Esophagus muscularis mucosa (tissue), 4 donors: ENCODE data around the gene LRRC7. TPM values are rescaled to one million over a fixed set of nuclear protein-coding genes. Genes with fewer than 3 reads are reported as not detected.

ENCODE experiments used
- DNase-seq: peaks from one replicate; pipeline ENCODE4 v3.0.0-alpha.2; 2017; ENCODE audit errors: extremely low spot score
- H3K27ac ChIP-seq, 4 donors: fragments of 200-600 bp; sonication (generic); replicated peaks in 1 of 4; 1 replicate in 3 of 4; 2 replicates in 1 of 4; pipeline ENCODE4 v1.5.1; 2016 to 2019; ENCODE audit warnings: mild to moderate bottlenecking in 1 of 4
- H3K27me3 ChIP-seq, 4 donors: fragments of 200-600 bp; sonication (generic); one replicate each; pipeline versions ENCODE4 v1.5.1 to v1.6.0; 2016 to 2019
- H3K36me3 ChIP-seq, 4 donors: fragments of 200-600 bp; sonication (generic); one replicate each; pipeline ENCODE4 v1.5.1; 2016 to 2019
- H3K4me1 ChIP-seq, 4 donors: fragments of 200-600 bp; sonication (generic); one replicate each; pipeline ENCODE4 v1.5.1; 2016 to 2019
- H3K4me3 ChIP-seq, 4 donors: fragments of 200-600 bp; sonication (generic); 1 replicate in 2 of 4; 2 replicates in 2 of 4; pipeline ENCODE4 v1.5.1; 2016 to 2019; ENCODE audit warnings: mild to moderate bottlenecking in 4 of 4, moderate library complexity in 1 of 4
- H3K9me3 ChIP-seq, 4 donors: fragments of 200-600 bp; sonication (generic); 1 replicate in 3 of 4; 2 replicates in 1 of 4; pipeline ENCODE4 v1.5.1; 2016 to 2019
- EP300 ChIP-seq: sonication (generic); formaldehyde crosslinking; IDR thresholded peaks from one replicate; pipeline ENCODE4 v1.6.1; 2017; ENCODE audit warnings: antibody characterized with exemption
- POLR2A ChIP-seq: fragments of 450-650 bp; IDR thresholded peaks from one replicate; pipeline ENCODE4 v1.6.1; 2017; ENCODE audit warnings: antibody characterized with exemption, moderate library complexity, mild to moderate bottlenecking, low read depth
- POLR2AphosphoS5 ChIP-seq, 2 donors: sonication (generic); formaldehyde crosslinking; IDR thresholded peaks; one replicate each; pipeline ENCODE4 v1.6.1; 2017; ENCODE audit warnings: antibody characterized with exemption in 2 of 2
- WGBS: methylation state at CpG from one replicate; pipeline ENCODE4 v1.1.5; 2018; 5-methylcytosine and 5-hydroxymethylcytosine counted together
- intact Hi-C: fragments of 100-400 bp; cut with DNase I; formaldehyde crosslinking; loops from one replicate; pipeline ENCODE4 v1.15.1; 2023
- total RNA-seq, 4 donors: library from RNA; depleted of rRNA; stranded (reverse); fragments of >200 nt; gene quantifications; one replicate each; pipeline versions ENCODE4 v1.1.0 to v1.2.1, GENCODE V29; 2016
- TF ChIP-seq, protein P1 (sequence below), 3 experiments: fragments of 200-600 bp in 2 of 3; fragments of 450-650 bp in 1 of 3; sonication (generic) in 2 of 3; IDR thresholded peaks; one replicate each; pipeline ENCODE4 v1.5.1; 2017 to 2019; ENCODE audit warnings: antibody characterized with exemption in 3 of 3, mild to moderate bottlenecking in 2 of 3, moderate library complexity in 1 of 3

The LRRC7 gene
- total RNA-seq, 4 donors from 2014 or later, result 0.26 to 2.5 (median 0.42) TPM

DNA sequence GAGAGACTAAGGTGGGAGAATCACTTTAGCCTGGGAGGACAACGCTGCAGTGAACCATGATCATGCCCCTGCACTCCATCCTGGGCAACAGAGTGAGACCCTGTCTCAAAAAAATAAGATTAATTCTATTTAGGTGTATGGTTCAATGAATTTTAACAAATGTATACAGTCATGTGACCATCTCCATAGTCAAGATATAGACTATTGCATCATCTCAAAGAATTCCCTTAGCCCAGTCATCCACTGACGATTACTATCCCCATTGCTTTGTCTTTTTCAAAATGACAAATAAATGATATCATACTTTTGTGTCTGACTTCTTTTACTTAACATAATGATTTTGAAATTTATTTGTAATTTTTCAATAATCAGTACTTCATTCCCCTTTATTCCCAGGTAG, 260.0 kb downstream of the LRRC7 start:
- TF ChIP-seq POLR2AphosphoS5 (IDR thresholded peaks at IDR 0.05), result no peak
- TF ChIP-seq, protein P1, sequence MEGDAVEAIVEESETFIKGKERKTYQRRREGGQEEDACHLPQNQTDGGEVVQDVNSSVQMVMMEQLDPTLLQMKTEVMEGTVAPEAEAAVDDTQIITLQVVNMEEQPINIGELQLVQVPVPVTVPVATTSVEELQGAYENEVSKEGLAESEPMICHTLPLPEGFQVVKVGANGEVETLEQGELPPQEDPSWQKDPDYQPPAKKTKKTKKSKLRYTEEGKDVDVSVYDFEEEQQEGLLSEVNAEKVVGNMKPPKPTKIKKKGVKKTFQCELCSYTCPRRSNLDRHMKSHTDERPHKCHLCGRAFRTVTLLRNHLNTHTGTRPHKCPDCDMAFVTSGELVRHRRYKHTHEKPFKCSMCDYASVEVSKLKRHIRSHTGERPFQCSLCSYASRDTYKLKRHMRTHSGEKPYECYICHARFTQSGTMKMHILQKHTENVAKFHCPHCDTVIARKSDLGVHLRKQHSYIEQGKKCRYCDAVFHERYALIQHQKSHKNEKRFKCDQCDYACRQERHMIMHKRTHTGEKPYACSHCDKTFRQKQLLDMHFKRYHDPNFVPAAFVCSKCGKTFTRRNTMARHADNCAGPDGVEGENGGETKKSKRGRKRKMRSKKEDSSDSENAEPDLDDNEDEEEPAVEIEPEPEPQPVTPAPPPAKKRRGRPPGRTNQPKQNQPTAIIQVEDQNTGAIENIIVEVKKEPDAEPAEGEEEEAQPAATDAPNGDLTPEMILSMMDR (IDR thresholded peaks at IDR 0.05), result no peak
- no peak for TF ChIP-seq EP300
- no peak for TF ChIP-seq POLR2A
- Histone ChIP-seq H3K4me3 (no peak overlapping the region), H3K27me3 (no peaks in the 10 kb centered on the region), H3K27ac (no peak overlapping the region), H3K36me3 (no peaks in the 10 kb centered on the region), H3K9me3 (no peaks in the 10 kb centered on the region), H3K4me1 (no peaks in the 10 kb centered on the region)
- intact Hi-C loops, result no loop called here
- DNase-seq, result no peak
- 96% methylated on average over 2 of the region's 2 CpGs for WGBS

DNA sequence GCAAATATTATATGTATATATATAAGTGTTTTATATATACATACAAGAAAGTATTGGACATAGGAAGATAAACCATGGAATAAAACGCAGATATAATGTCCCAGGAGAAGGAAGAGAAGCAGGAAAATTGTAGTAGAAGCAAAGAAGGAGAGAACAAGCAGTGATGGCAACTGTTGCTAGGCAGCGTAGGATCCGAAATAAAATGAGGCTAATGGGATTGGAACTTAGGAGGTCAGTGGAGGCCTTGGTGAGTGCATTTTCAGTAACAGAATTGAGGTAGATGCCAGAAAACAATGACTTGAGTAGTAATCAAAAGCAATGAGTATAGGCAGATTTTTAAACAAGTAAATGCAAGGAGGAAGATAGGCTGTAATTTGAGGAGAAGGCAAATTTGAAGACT, 265.8 kb downstream of the LRRC7 start:
- Histone ChIP-seq H3K9me3 (no peaks in the 10 kb centered on the region), H3K27ac (no peak overlapping the region), H3K36me3 (no peaks in the 10 kb centered on the region), H3K4me3 (no peak overlapping the region), H3K4me1 (no peaks in the 10 kb centered on the region), H3K27me3 (no peaks in the 10 kb centered on the region)
- no peak for DNase-seq
- 82% methylated on average over 3 of the region's 3 CpGs for WGBS
- intact Hi-C loops, result no loop called here
- TF ChIP-seq POLR2AphosphoS5 (IDR thresholded peaks at IDR 0.05), result no peak
- no peak for TF ChIP-seq EP300
- TF ChIP-seq POLR2A, result no peak

GRCh38 chr1:69834336-69834735, 266.6 kb downstream of the LRRC7 start:
- Histone ChIP-seq H3K4me3 (no peak overlapping the region), H3K9me3 (no peaks in the 10 kb centered on the region), H3K27ac (no peak overlapping the region), H3K27me3 (no peaks in the 10 kb centered on the region), H3K36me3 (no peaks in the 10 kb centered on the region), H3K4me1 (no peaks in the 10 kb centered on the region)
- TF ChIP-seq POLR2AphosphoS5 (IDR thresholded peaks at IDR 0.05), result no peak
- no peak for TF ChIP-seq POLR2A
- TF ChIP-seq EP300, result no peak
- TF ChIP-seq, protein P1 (IDR thresholded peaks at IDR 0.05), result no peak
- intact Hi-C loops, result no loop called here
- no peak for DNase-seq
- 84% methylated on average over 2 of the region's 2 CpGs for WGBS

GRCh38 chr1:69835955-69836354, 268.2 kb downstream of the LRRC7 start:
- intact Hi-C loops, result no loop called here
- no peak overlapping the region for H3K27ac ChIP-seq
- no peaks in the 10 kb centered on the region for H3K36me3 ChIP-seq
- 84% methylated on average over 2 of the region's 2 CpGs for WGBS
- no peaks in the 10 kb centered on the region for H3K27me3 ChIP-seq
- no peaks in the 10 kb centered on the region for H3K9me3 ChIP-seq
- H3K4me1 ChIP-seq, result no peaks in the 10 kb centered on the region
- no peak overlapping the region for H3K4me3 ChIP-seq
- TF ChIP-seq EP300 (no peak), POLR2A (no peak), POLR2AphosphoS5 (IDR thresholded peaks at IDR 0.05) (no peak)
- TF ChIP-seq, protein P1 (IDR thresholded peaks at IDR 0.05), result no peak
- DNase-seq, result no peak

- no peaks in the 10 kb centered on the region for H3K27me3 ChIP-seq
Measured at GRCh38 chr1:69836971-69837636, 269.4 kb downstream of the LRRC7 start.

More at GRCh38 chr1:69836971-69837636, 269.4 kb downstream of the LRRC7 start:
- TF ChIP-seq POLR2AphosphoS5 (IDR thresholded peaks at IDR 0.05), result no peak
- TF ChIP-seq, protein P1 (IDR thresholded peaks at IDR 0.05), result no peak
- intact Hi-C loops, result no loop called here
- H3K9me3 ChIP-seq, result no peaks in the 10 kb centered on the region
- DNase-seq, result no peak
- H3K4me1 ChIP-seq, result no peaks in the 10 kb centered on the region
- 91% methylated on average over 1 of the region's 1 CpG for WGBS
- no peak overlapping the region for H3K4me3 ChIP-seq
- H3K27ac ChIP-seq, result no peak overlapping the region
- no peaks in the 10 kb centered on the region for H3K36me3 ChIP-seq
